K562 (cell line): Measurements from ENCODE around the gene ZNF891. TPM values are rescaled to one million over a fixed set of nuclear protein-coding genes. Genes with fewer than 3 reads are reported as not detected.

Experiments
- ARID1B ChIP-seq: fragments of 450-650 bp; IDR thresholded peaks from 2 replicates; pipeline ENCODE4 v1.6.1; 2016; ENCODE audit warnings: antibody characterized with exemption, mild to moderate bottlenecking, inconsistent platforms
- ASH1L ChIP-seq: fragments of 450-650 bp; IDR thresholded peaks from 2 replicates; pipeline ENCODE4 v1.6.1; 2018; ENCODE audit warnings: borderline replicate concordance, mild to moderate bottlenecking, low read depth; ENCODE audit not compliant: partially characterized antibody
- CBX3 ChIP-seq, 2 experiments: IDR thresholded peaks; 1 replicate in 1 of 2; 2 replicates in 1 of 2; pipeline ENCODE4 v1.6.1; 2012; ENCODE audit warnings: inconsistent platforms in 2 of 2, low read length in 2 of 2, borderline replicate concordance in 1 of 2, control low read depth in 1 of 2
- GABPA ChIP-seq: fragments of 200-800 bp; sonication (Bioruptor generic); conservative IDR thresholded peaks from 2 replicates; pipeline ENCODE4 v1.6.1; 2016; ENCODE audit warnings: low read depth, missing genetic modification characterization, missing compliant biosample characterization
- HLTF ChIP-seq: fragments of 450-650 bp; IDR thresholded peaks from 2 replicates; pipeline ENCODE4 v1.6.1; 2016
- KLF1 ChIP-seq: fragments of 450-650 bp; IDR thresholded peaks from 2 replicates; pipeline ENCODE4 v1.6.1; 2016; ENCODE audit warnings: missing genetic modification characterization, missing compliant biosample characterization
- MAZ ChIP-seq, 2 experiments: fragments of 450-650 bp in 1 of 2; sonication (generic) in 1 of 2; formaldehyde crosslinking; IDR thresholded peaks in 1 of 2; conservative IDR thresholded peaks in 1 of 2; 2 replicates each; pipeline versions ENCODE4 v1.4.0 to v1.5.0; 2020; ENCODE audit warnings: mild to moderate bottlenecking in 1 of 2, missing genetic modification reagents in 1 of 2
- MYNN ChIP-seq, 2 experiments: sonication (generic); formaldehyde crosslinking in 1 of 2; IDR thresholded peaks; 2 replicates each; pipeline versions ENCODE4 v1.5.0 to v1.6.1; 2016 to 2020; ENCODE audit warnings: antibody characterized with exemption in 1 of 2, missing genetic modification reagents in 1 of 2
- NELFE ChIP-seq: IDR thresholded peaks from 2 replicates; pipeline ENCODE4 v1.6.1; 2011; ENCODE audit warnings: mild to moderate bottlenecking; ENCODE audit not compliant: insufficient read depth, insufficient read length
- NUFIP1 ChIP-seq: fragments of 450-650 bp; IDR thresholded peaks from 2 replicates; pipeline ENCODE4 v1.6.1; 2018; ENCODE audit not compliant: partially characterized antibody
- POLR2B ChIP-seq: fragments of 450-650 bp; IDR thresholded peaks from 2 replicates; pipeline ENCODE4 v1.6.1; 2018; ENCODE audit warnings: low read depth; ENCODE audit not compliant: partially characterized antibody
- POU5F1 ChIP-seq: fragments of 150-350 bp; IDR thresholded peaks from 2 replicates; pipeline ENCODE4 v1.6.1; 2014; ENCODE audit warnings: borderline replicate concordance, low read length, low read depth, mild to moderate bottlenecking; ENCODE audit not compliant: partially characterized antibody
- SIN3A ChIP-seq, 2 experiments: fragments of 150-350 bp in 1 of 2; IDR thresholded peaks; 2 replicates each; pipeline ENCODE4 v1.6.1; 2011 to 2016; ENCODE audit warnings: borderline replicate concordance in 2 of 2, low read depth in 2 of 2, low read length in 2 of 2, mild to moderate bottlenecking in 2 of 2, moderate library complexity in 2 of 2; ENCODE audit not compliant: control insufficient read depth in 1 of 2
- TAF7 ChIP-seq: fragments of 450-650 bp; IDR thresholded peaks from 2 replicates; pipeline ENCODE4 v1.6.1; 2016; ENCODE audit warnings: missing genetic modification characterization, missing compliant biosample characterization
- U2AF2 ChIP-seq: fragments of 200-400 bp; formaldehyde crosslinking; optimal IDR thresholded peaks from 2 replicates; pipeline ENCODE3; 2017; ENCODE audit warnings: low read depth, mild to moderate bottlenecking, low read length
- WHSC1 ChIP-seq: IDR thresholded peaks from one replicate; pipeline ENCODE4 v1.6.1; 2012; ENCODE audit warnings: low read length, control low read depth, inconsistent platforms
- ZFP30 ChIP-seq: fragments of 250-450 bp; sonication (Bioruptor Pico); IDR thresholded peaks from 2 replicates; pipeline ENCODE4 v1.8.0; 2022; ENCODE audit warnings: moderate library complexity, mild to moderate bottlenecking, inconsistent platforms, borderline replicate concordance
- ZNF780A ChIP-seq: fragments of 250-450 bp; sonication (Bioruptor Pico); IDR thresholded peaks from 2 replicates; pipeline ENCODE4 v1.5.0; 2021; ENCODE audit warnings: mild to moderate bottlenecking
- polyA plus RNA-seq, 8 experiments: library from polyadenylated mRNA; depleted of rRNA in 4 of 8; stranded (reverse) in 5 of 8; unstranded in 3 of 8; fragments of >200 nt; fragmentation: Nextera tagmentation in 2 of 8; fragmentation: Illumina TruSeq in 1 of 8; extraction: Ambion mirVana in 2 of 8; extraction: Trizol in 1 of 8; gene quantifications; 2 replicates each; pipeline versions ENCODE4 v1.2.1 to v1.2.3, GENCODE V29; 2011 to 2014; ENCODE audit warnings: inconsistent platforms in 1 of 8, missing spikeins in 1 of 8
- total RNA-seq, 7 experiments: library from RNA; depleted of rRNA in 6 of 7; stranded (reverse); fragments of >200 nt in 6 of 7; fragmentation: Illumina TruSeq in 2 of 7; extraction: Trizol in 2 of 7; gene quantifications; 2 replicates each; pipeline versions ENCODE4 v1.2.1 to v1.2.3, GENCODE V29; 2011 to 2021; ENCODE audit warnings: low replicate concordance in 1 of 7
- TF ChIP-seq, protein P1 (sequence below): fragments of 450-650 bp; IDR thresholded peaks from 2 replicates; pipeline ENCODE4 v1.6.1; 2018; ENCODE audit not compliant: partially characterized antibody
- TF ChIP-seq, protein P2 (sequence below): fragments of 450-650 bp; formaldehyde crosslinking; IDR thresholded peaks from 2 replicates; pipeline ENCODE4 v1.4.0; 2020; ENCODE audit warnings: mild to moderate bottlenecking, mixed read lengths
- TF ChIP-seq, protein P3 (sequence below): fragments of 450-650 bp; formaldehyde crosslinking; IDR thresholded peaks from 2 replicates; pipeline ENCODE4 v1.4.0; 2022; ENCODE audit warnings: missing genetic modification characterization

Gene ZNF891
- total and polyA plus RNA-seq, 9 of the 15 experiments (the other 6 are each of a cell fraction or from before 2014, with no cell fraction given), result 0.41 to 2.0 (median 1.3) TPM

DNA sequence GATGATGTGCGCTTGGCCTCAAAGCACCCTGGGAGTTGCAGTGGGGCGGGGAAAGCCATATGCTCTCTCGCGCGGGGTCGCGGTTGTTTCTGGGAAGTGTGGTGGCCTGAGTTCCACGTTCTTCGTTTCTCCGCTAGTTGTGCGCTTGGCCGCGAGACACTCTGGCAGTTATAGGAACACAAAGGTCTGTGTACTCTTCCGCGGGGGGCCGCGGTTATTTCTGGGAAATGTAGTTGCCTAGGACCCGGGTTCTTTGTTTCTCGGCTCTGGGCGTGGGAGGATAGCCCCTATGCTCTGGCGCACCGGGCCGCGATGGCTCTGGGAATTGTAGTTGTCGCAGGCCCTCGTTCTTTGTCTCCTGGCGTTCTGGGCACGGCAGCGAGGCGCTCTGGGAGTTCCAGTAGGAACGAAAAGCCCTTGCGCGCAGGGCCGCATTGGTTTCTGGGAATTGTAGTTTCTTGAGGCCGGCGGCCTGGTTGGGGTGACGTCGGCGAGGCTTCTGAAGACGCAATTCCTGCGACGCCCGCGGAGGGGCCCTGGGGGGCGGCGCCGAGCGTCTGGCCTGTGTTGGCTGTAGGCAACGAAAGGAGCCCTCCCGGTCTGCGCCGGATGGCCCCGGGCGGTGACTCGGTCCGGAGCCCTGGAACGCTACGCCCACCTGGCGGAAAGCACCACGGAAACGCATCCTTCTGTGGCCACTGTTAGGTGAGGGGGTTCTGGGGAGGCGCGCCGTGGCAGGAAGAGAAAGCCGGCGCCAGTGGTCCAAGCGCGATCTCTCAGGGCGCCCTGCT lies 49.5 kb downstream of the ZNF891 start, which contains the start of gene ZNF140 (continued):
- TF ChIP-seq, protein P1, sequence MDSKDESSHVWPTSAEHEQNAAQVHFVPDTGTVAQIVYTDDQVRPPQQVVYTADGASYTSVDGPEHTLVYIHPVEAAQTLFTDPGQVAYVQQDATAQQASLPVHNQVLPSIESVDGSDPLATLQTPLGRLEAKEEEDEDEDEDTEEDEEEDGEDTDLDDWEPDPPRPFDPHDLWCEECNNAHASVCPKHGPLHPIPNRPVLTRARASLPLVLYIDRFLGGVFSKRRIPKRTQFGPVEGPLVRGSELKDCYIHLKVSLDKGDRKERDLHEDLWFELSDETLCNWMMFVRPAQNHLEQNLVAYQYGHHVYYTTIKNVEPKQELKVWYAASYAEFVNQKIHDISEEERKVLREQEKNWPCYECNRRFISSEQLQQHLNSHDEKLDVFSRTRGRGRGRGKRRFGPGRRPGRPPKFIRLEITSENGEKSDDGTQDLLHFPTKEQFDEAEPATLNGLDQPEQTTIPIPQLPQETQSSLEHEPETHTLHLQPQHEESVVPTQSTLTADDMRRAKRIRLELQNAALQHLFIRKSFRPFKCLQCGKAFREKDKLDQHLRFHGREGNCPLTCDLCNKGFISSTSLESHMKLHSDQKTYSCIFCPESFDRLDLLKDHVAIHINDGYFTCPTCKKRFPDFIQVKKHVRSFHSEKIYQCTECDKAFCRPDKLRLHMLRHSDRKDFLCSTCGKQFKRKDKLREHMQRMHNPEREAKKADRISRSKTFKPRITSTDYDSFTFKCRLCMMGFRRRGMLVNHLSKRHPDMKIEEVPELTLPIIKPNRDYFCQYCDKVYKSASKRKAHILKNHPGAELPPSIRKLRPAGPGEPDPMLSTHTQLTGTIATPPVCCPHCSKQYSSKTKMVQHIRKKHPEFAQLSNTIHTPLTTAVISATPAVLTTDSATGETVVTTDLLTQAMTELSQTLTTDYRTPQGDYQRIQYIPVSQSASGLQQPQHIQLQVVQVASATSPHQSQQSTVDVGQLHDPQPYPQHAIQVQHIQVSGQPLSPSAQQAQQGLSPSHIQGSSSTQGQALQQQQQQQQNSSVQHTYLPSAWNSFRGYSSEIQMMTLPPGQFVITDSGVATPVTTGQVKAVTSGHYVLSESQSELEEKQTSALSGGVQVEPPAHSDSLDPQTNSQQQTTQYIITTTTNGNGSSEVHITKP, result peak; percentile 36
- no peak for TF ChIP-seq NELFE
- TF ChIP-seq POU5F1, result no peak
- TF ChIP-seq, protein P2, sequence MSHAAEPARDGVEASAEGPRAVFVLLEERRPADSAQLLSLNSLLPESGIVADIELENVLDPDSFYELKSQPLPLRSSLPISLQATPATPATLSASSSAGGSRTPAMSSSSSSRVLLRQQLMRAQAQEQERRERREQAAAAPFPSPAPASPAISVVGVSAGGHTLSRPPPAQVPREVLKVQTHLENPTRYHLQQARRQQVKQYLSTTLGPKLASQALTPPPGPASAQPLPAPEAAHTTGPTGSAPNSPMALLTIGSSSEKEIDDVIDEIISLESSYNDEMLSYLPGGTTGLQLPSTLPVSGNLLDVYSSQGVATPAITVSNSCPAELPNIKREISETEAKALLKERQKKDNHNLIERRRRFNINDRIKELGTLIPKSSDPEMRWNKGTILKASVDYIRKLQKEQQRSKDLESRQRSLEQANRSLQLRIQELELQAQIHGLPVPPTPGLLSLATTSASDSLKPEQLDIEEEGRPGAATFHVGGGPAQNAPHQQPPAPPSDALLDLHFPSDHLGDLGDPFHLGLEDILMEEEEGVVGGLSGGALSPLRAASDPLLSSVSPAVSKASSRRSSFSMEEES (CRISPR knock-in tag), result no peak
- no peak for TF ChIP-seq ZNF780A (CRISPR knock-in tag)
- TF ChIP-seq KLF1, result no peak
- no peak for TF ChIP-seq WHSC1
- TF ChIP-seq, protein P3, sequence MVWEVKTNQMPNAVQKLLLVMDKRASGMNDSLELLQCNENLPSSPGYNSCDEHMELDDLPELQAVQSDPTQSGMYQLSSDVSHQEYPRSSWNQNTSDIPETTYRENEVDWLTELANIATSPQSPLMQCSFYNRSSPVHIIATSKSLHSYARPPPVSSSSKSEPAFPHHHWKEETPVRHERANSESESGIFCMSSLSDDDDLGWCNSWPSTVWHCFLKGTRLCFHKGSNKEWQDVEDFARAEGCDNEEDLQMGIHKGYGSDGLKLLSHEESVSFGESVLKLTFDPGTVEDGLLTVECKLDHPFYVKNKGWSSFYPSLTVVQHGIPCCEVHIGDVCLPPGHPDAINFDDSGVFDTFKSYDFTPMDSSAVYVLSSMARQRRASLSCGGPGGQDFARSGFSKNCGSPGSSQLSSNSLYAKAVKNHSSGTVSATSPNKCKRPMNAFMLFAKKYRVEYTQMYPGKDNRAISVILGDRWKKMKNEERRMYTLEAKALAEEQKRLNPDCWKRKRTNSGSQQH (CRISPR knock-in tag), result no peak
- TF ChIP-seq MAZ (CRISPR knock-in tag; conservative IDR thresholded peaks at IDR 0.05 in 1 of 2, IDR thresholded peaks at IDR 0.05 in 1 of 2), result peak; percentile 88 to 92
- TF ChIP-seq MYNN (IDR thresholded peaks at IDR 0.05), result no peak
- TF ChIP-seq MYNN (CRISPR knock-in tag; IDR thresholded peaks at IDR 0.05), result no peak
- no peak for TF ChIP-seq U2AF2
- no peak for TF ChIP-seq ARID1B
- peak; percentile 73 for TF ChIP-seq POLR2B
- no peak for TF ChIP-seq ZFP30
- no peak for TF ChIP-seq HLTF
- TF ChIP-seq TAF7 (tag), result peak; percentile 73
- TF ChIP-seq ASH1L, result peak; percentile 53
- TF ChIP-seq SIN3A (IDR thresholded peaks at IDR 0.05; ENCODE audit: borderline replicate concordance in 2 of 2, control insufficient read depth in 1 of 2, low read depth in 2 of 2, low read length in 2 of 2), result peak in 1 of 2 experiments; percentile 57; a peak in 1 of 4 replicates
- peak; percentile 90 for TF ChIP-seq GABPA (tag)
- TF ChIP-seq NUFIP1, result no peak
- peak in 1 of 2 experiments; percentile 75; a peak in 2 of 3 replicates for TF ChIP-seq CBX3 (IDR thresholded peaks at IDR 0.05; ENCODE audit: borderline replicate concordance in 1 of 2, low read length in 2 of 2)
